RCC 7860 (cell line): ENCODE results near the gene AKT3.
"Not testable (repeated sequence)": the region's sequence is repeated elsewhere in the genome, so short reads cannot be mapped to it uniquely, and the experiment has no call there.

Source experiments
- DNase-seq: peaks from one replicate; pipeline ENCODE4 v3.0.0-alpha.2; 2015; ENCODE audit warnings: low spot score
- FAIRE-seq: peaks from 2 replicates; lab custom pipeline; 2012; peaks lifted over from hg19 to GRCh38; lab: Jason Lieb, UNC

The AKT3 gene

GRCh38 chr1:243713470-243714186 lies 136.4 kb downstream of the AKT3 start:
- FAIRE-seq (no peak), DNase-seq (no peak)

- DNase-seq (no peak), FAIRE-seq (no peak)
Measured at GRCh38 chr1:243712941-243713340, 137.1 kb downstream of the AKT3 start.

- DNase-seq: no peak
- no peak for FAIRE-seq
Measured at GRCh38 chr1:243712242-243712641, 137.8 kb downstream of the AKT3 start.

- DNase-seq: no peak
- FAIRE-seq: no peak
Measured at GRCh38 chr1:243710467-243710866, 139.6 kb downstream of the AKT3 start.

GRCh38 chr1:243708210-243708609 lies 141.8 kb downstream of the AKT3 start:
- DNase-seq: no peak
- peak; percentile 37 for FAIRE-seq

- DNase-seq (no peak), FAIRE-seq (no peak)
Measured at GRCh38 chr1:243706563-243706962, 143.5 kb downstream of the AKT3 start.

GRCh38 chr1:243705585-243705984 lies 144.5 kb downstream of the AKT3 start:
- DNase-seq (no peak), FAIRE-seq (no peak)

- DNase-seq (no peak), FAIRE-seq (no peak)
Measured at GRCh38 chr1:243701872-243702271, 148.2 kb downstream of the AKT3 start.

- DNase-seq (no peak), FAIRE-seq (no peak)
Measured at GRCh38 chr1:243693800-243694199, 156.2 kb downstream of the AKT3 start.

- FAIRE-seq (no peak), DNase-seq (no peak)
Measured at GRCh38 chr1:243686159-243686558, 163.9 kb downstream of the AKT3 start.

GRCh38 chr1:243680860-243681259 lies 169.2 kb downstream of the AKT3 start:
- DNase-seq (no peak), FAIRE-seq (no peak)

GRCh38 chr1:243672539-243673074 lies 177.4 kb downstream of the AKT3 start:
- no peak for FAIRE-seq
- DNase-seq: no peak

GRCh38 chr1:243667591-243667990 lies 182.5 kb downstream of the AKT3 start:
- no peak for DNase-seq
- FAIRE-seq: no peak

GRCh38 chr1:243667133-243667532 lies 182.9 kb downstream of the AKT3 start:
- DNase-seq: no peak
- no peak for FAIRE-seq

GRCh38 chr1:243663651-243664050 lies 186.4 kb downstream of the AKT3 start:
- peak; percentile 8 for FAIRE-seq
- no peak for DNase-seq

GRCh38 chr1:243662169-243662568 lies 187.9 kb downstream of the AKT3 start:
- not testable (repeated sequence) for FAIRE-seq, DNase-seq

- FAIRE-seq (no peak), DNase-seq (no peak)
Measured at GRCh38 chr1:243658594-243659105, 191.4 kb downstream of the AKT3 start.

GRCh38 chr1:243657793-243658192 lies 192.2 kb downstream of the AKT3 start:
- FAIRE-seq: no peak

GRCh38 chr1:243649530-243649929 lies 200.5 kb downstream of the AKT3 start:
- not testable (repeated sequence) for DNase-seq, FAIRE-seq

More at GRCh38 chr1:243657793-243658192, 192.2 kb downstream of the AKT3 start:
- no peak for DNase-seq

- DNase-seq (no peak), FAIRE-seq (no peak)
Measured at GRCh38 chr1:243646841-243647240, 203.2 kb downstream of the AKT3 start.

- FAIRE-seq: no peak
- DNase-seq: no peak
Measured at GRCh38 chr1:243645281-243645680, 204.8 kb downstream of the AKT3 start.

GRCh38 chr1:243642936-243643335 lies 207.1 kb downstream of the AKT3 start:
- DNase-seq (peak; percentile 24), FAIRE-seq (no peak)
